ENCODE results near the gene DLGAP1.

GRCh38 chr18:3892152-3892551 is 563.0 kb downstream of the DLGAP1 start:
- no peak for TF ChIP-seq POLR2AphosphoS5 (IDR thresholded peaks at IDR 0.05; ENCODE audit: insufficient read depth in 1 of 2, low read depth in 1 of 2)
- no peak for TF ChIP-seq CTCF (IDR thresholded peaks at IDR 0.05)
